ENCODE data around the gene LONP1.
"Not testable (repeated sequence)": the region's sequence is repeated elsewhere in the genome, so short reads cannot be mapped to it uniquely, and the experiment has no call there.

LONP1 gene

GRCh38 chr19:5690125-5690954, 29.6 kb downstream of the LONP1 start, which contains the start of gene RPL36:
Gene RPL36, plus strand, starts transcription at chr19:5690295. Its CDS starts 213 bp downstream, at chr19:5690508.
- Histone ChIP-seq H3K27ac (ENCODE audit: low read length) (peak within 1 kb of the TSS; percentile 84), H3F3A (ENCODE audit: insufficient read depth, low read length) (peaks cover 46% of the 10 kb centered on the region), H3K79me2 (ENCODE audit: low read length) (peaks cover 53% of the 10 kb centered on the region), H3K9me2 (replicated peaks; ENCODE audit: insufficient read depth, low read length) (no peaks in the 10 kb centered on the region), H3K9me3 (replicated peaks; ENCODE audit: insufficient read depth, low read length) (no peaks in the 10 kb centered on the region), H3K4me2 (ENCODE audit: low read depth, low read length) (peak within 1 kb of the TSS; percentile 93), H3K4me1 (ENCODE audit: low read length) (peaks cover 21% of the 10 kb centered on the region), H3K9ac (ENCODE audit: low read length) (peak within 1 kb of the TSS; percentile 98), H2AFZ (ENCODE audit: low read length) (peak within 1 kb of the TSS; percentile 72), H4K20me1 (ENCODE audit: insufficient read depth, low read length) (peaks cover 45% of the 10 kb centered on the region), H3K27me3 (replicated peaks; ENCODE audit: insufficient read depth, low read length) (no peaks in the 10 kb centered on the region), H3K4me3 (ENCODE audit: low read length) (peak within 1 kb of the TSS; percentile 96), H3K36me3 (replicated peaks; ENCODE audit: insufficient read depth, low read length) (peaks cover 32% of the 10 kb centered on the region)
- TF ChIP-seq CTCF (IDR thresholded peaks at IDR 0.05; ENCODE audit: low read length) (peak; percentile 97), EZH2 (optimal IDR thresholded peaks at IDR 0.05; ENCODE audit: low read depth, low read length) (no peak)
- DNase-seq, result peak; percentile 98

GRCh38 chr19:5688262-5688881, 31.6 kb downstream of the LONP1 start:
- not testable (repeated sequence) for DNase-seq; H3K9ac ChIP-seq (ENCODE audit: low read length); H2AFZ ChIP-seq (ENCODE audit: low read length); H3K4me3 ChIP-seq (ENCODE audit: low read length); H3K4me2 ChIP-seq (ENCODE audit: low read depth, low read length); H3K9me3 ChIP-seq (replicated peaks; ENCODE audit: insufficient read depth, low read length); H3K27me3 ChIP-seq (replicated peaks; ENCODE audit: insufficient read depth, low read length); H3K9me2 ChIP-seq (replicated peaks; ENCODE audit: insufficient read depth, low read length); H3K27ac ChIP-seq (ENCODE audit: low read length)
- H3K79me2 ChIP-seq (ENCODE audit: low read length), result peaks cover 34% of the 10 kb centered on the region
- H3F3A ChIP-seq (ENCODE audit: insufficient read depth, low read length), result peaks cover 39% of the 10 kb centered on the region
- H3K4me1 ChIP-seq (ENCODE audit: low read length), result peaks cover 21% of the 10 kb centered on the region
- peaks cover 26% of the 10 kb centered on the region for H4K20me1 ChIP-seq (ENCODE audit: insufficient read depth, low read length)
- peaks cover 16% of the 10 kb centered on the region for H3K36me3 ChIP-seq (replicated peaks; ENCODE audit: insufficient read depth, low read length)

DNA sequence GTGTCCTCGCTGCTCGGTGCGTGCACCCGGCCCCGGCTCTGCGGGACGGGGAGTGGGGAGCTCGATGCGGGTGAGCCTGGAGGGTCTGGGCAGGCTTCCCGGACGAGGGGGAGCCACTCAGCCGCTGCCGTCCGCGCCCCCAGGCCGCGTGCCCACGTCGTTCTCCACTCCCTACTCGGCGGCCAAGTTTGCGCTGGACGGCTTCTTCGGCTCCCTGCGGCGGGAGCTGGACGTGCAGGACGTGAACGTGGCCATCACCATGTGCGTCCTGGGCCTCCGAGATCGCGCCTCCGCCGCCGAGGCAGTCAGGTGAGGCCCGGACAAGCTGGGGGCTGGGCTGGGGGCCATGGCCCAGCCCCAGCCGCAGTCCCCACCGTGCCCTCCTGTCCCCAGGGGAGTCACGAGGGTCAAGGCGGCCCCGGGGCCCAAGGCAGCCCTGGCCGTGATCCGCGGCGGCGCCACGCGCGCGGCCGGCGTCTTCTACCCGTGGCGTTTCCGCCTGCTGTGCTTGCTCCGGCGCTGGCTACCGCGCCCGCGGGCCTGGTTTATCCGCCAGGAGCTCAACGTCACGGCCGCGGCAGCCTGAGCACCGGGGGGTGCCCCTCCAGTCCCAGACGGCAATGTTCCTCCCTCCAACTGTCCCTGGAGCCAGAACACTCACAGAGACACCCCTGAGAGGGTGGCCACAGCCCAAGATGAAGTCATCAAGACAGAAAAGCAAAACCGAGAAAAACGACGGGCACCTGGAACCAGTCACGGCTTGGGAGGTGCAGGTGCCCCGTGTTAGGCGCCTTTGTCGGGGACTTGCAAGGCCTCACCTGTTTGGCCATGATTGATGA, 32.4 kb downstream of the LONP1 start:
- no peak for DNase-seq
- Histone ChIP-seq H3K79me2 (ENCODE audit: low read length) (peaks cover 26% of the 10 kb centered on the region), H3K4me1 (ENCODE audit: low read length) (peaks cover 19% of the 10 kb centered on the region), H3K9ac (ENCODE audit: low read length) (no peak overlapping the region), H3K27ac (ENCODE audit: low read length) (no peak overlapping the region), H4K20me1 (ENCODE audit: insufficient read depth, low read length) (peaks cover 18% of the 10 kb centered on the region), H2AFZ (ENCODE audit: low read length) (peak overlapping the region; percentile 85), H3K4me2 (ENCODE audit: low read depth, low read length) (peak overlapping the region; percentile 62), H3F3A (ENCODE audit: insufficient read depth, low read length) (peaks cover 33% of the 10 kb centered on the region), H3K4me3 (ENCODE audit: low read length) (peak overlapping the region; percentile 12; the same call in 1 of the 2 replicates), H3K27me3 (replicated peaks; ENCODE audit: insufficient read depth, low read length) (0 out of 2 replicates have a peak, but pooled peaks cover 4% of the 10 kb centered on the region), H3K36me3 (replicated peaks; ENCODE audit: insufficient read depth, low read length) (peaks cover 8% of the 10 kb centered on the region), H3K9me3 (replicated peaks; ENCODE audit: insufficient read depth, low read length) (no peaks in the 10 kb centered on the region), H3K9me2 (replicated peaks; ENCODE audit: insufficient read depth, low read length) (no peaks in the 10 kb centered on the region)
- TF ChIP-seq CTCF (IDR thresholded peaks at IDR 0.05; ENCODE audit: low read length) (no peak), EZH2 (optimal IDR thresholded peaks at IDR 0.05; ENCODE audit: low read depth, low read length) (no peak), EZH2phosphoT487 (IDR thresholded peaks at IDR 0.05; ENCODE audit: low read length) (no peak)
